ENCODE measurements around the gene THAP9. TPM values are rescaled to one million over a fixed set of nuclear protein-coding genes. Genes with fewer than 3 reads are reported as not detected.
"Not testable (repeated sequence)": the region's sequence is repeated elsewhere in the genome, so short reads cannot be mapped to it uniquely, and the experiment has no call there.

The THAP9 gene
- total and polyA plus RNA-seq, 7 donors = 0.60 to 7.5 (median 3.9) TPM

GRCh38 chr4:82913305-82913704 is 12.8 kb downstream of the THAP9 start:
- DNase-seq = no peak
- H3K9me3 ChIP-seq = no peaks in the 10 kb centered on the region
- TF ChIP-seq POLR2A (IDR thresholded peaks at IDR 0.05) = no peak
- no peak for TF ChIP-seq POLR2AphosphoS5 (IDR thresholded peaks at IDR 0.05)
- TF ChIP-seq CTCF (IDR thresholded peaks at IDR 0.05) = no peak
- no peak for TF ChIP-seq EP300 (IDR thresholded peaks at IDR 0.05)
- WGBS, 2 donors = 45 to 49% methylated on average over 2 of the region's 2 CpGs
- H3K4me3 ChIP-seq = no peak overlapping the region
- intact Hi-C loops (cut with DNase I) = no loop called here
- H3K27me3 ChIP-seq = no peaks in the 10 kb centered on the region
- no peaks in the 10 kb centered on the region for H3K4me1 ChIP-seq
- H3K36me3 ChIP-seq = peaks cover 0 to 15% (median 0%) of the 10 kb centered on the region in 4 donors
- no peak overlapping the region for H3K27ac ChIP-seq

GRCh38 chr4:82913968-82914367 is 13.4 kb downstream of the THAP9 start:
- intact Hi-C loops (cut with DNase I); H3K4me3 ChIP-seq; H3K27ac ChIP-seq; H3K4me1 ChIP-seq; DNase-seq; H3K27me3 ChIP-seq; H3K9me3 ChIP-seq: not testable (repeated sequence)
- peaks cover 0 to 12% (median 0%) of the 10 kb centered on the region in 4 donors for H3K36me3 ChIP-seq
- 98% methylated on average over 2 of the region's 2 CpGs for WGBS, 2 donors

GRCh38 chr4:82918091-82918490 is 17.6 kb downstream of the THAP9 start:
- 94 to 97% methylated on average over 7 of the region's 7 CpGs for WGBS, 2 donors
- TF ChIP-seq POLR2AphosphoS5 (IDR thresholded peaks at IDR 0.05) (no peak), EP300 (IDR thresholded peaks at IDR 0.05) (no peak), POLR2A (IDR thresholded peaks at IDR 0.05) (no peak), CTCF (IDR thresholded peaks at IDR 0.05) (no peak)
- no peak for DNase-seq
- Histone ChIP-seq H3K36me3 (peaks cover 0 to 12% (median 0%) of the 10 kb centered on the region in 4 donors), H3K9me3 (no peaks in the 10 kb centered on the region), H3K27me3 (no peaks in the 10 kb centered on the region), H3K27ac (no peak overlapping the region), H3K4me3 (no peak overlapping the region), H3K4me1 (no peaks in the 10 kb centered on the region)
- intact Hi-C loops (cut with DNase I) = no loop called here

- DNase-seq = no peak
- Histone ChIP-seq H3K4me3 (no peak overlapping the region), H3K27me3 (no peaks in the 10 kb centered on the region), H3K27ac (no peak overlapping the region), H3K9me3 (no peaks in the 10 kb centered on the region), H3K36me3 (peaks cover 0 to 12% (median 0%) of the 10 kb centered on the region in 4 donors), H3K4me1 (no peaks in the 10 kb centered on the region)
- WGBS, 2 donors = 71 to 76% methylated on average over 2 of the region's 2 CpGs
- TF ChIP-seq POLR2A (IDR thresholded peaks at IDR 0.05) (no peak), CTCF (IDR thresholded peaks at IDR 0.05) (no peak), POLR2AphosphoS5 (IDR thresholded peaks at IDR 0.05) (no peak), EP300 (IDR thresholded peaks at IDR 0.05) (no peak)
- intact Hi-C loops (cut with DNase I) = no loop called here
These were observed 18.9 kb downstream of the THAP9 start for GRCh38 chr4:82919386-82919785.

GRCh38 chr4:82921795-82922194 is 21.3 kb downstream of the THAP9 start:
- Histone ChIP-seq H3K27me3 (no peaks in the 10 kb centered on the region), H3K4me1 (no peaks in the 10 kb centered on the region), H3K9me3 (no peaks in the 10 kb centered on the region), H3K4me3 (no peak overlapping the region), H3K27ac (no peak overlapping the region), H3K36me3 (peaks cover 0 to 11% (median 0%) of the 10 kb centered on the region in 4 donors)
- no peak for DNase-seq
- intact Hi-C loops (cut with DNase I) = no loop called here
- TF ChIP-seq EP300 (IDR thresholded peaks at IDR 0.05) = no peak
- no peak for TF ChIP-seq POLR2A (IDR thresholded peaks at IDR 0.05)
- no peak for TF ChIP-seq CTCF (IDR thresholded peaks at IDR 0.05)

Measured in sigmoid colon (tissue), 7 donors.